ENCODE data around the gene YBX2.

The YBX2 gene

GRCh38 chr17:7325031-7325528 is 30.6 kb upstream of the YBX2 start:
- no peak overlapping the region for H3K4me3 ChIP-seq (ENCODE audit: low read depth in 1 of 2, low read length in 1 of 2)
- no peak overlapping the region for H3K27ac ChIP-seq
- H3K9me3 ChIP-seq = no peaks in the 10 kb centered on the region
- H3K27me3 ChIP-seq = no peaks in the 10 kb centered on the region
- TF ChIP-seq CTCF (IDR thresholded peaks at IDR 0.05) = no peak
- H3K36me3 ChIP-seq = peaks cover 48% of the 10 kb centered on the region
- H3K4me1 ChIP-seq (ENCODE audit: control insufficient read depth in 1 of 2, insufficient read depth in 1 of 2, low read depth in 1 of 2, low read length in 1 of 2) = peaks cover 8 to 14% of the 10 kb centered on the region in 2 experiments

- Histone ChIP-seq H3K27me3 (no peaks in the 10 kb centered on the region), H3K4me1 (ENCODE audit: control insufficient read depth in 1 of 2, insufficient read depth in 1 of 2, low read depth in 1 of 2, low read length in 1 of 2) (peaks cover 8 to 13% of the 10 kb centered on the region in 2 experiments), H3K4me3 (ENCODE audit: low read depth in 1 of 2, low read length in 1 of 2) (no peak overlapping the region), H3K36me3 (peaks cover 49% of the 10 kb centered on the region), H3K27ac (no peak overlapping the region), H3K9me3 (no peaks in the 10 kb centered on the region)
- TF ChIP-seq CTCF (IDR thresholded peaks at IDR 0.05) = no peak
Observed at GRCh38 chr17:7324438-7324779, 30.0 kb upstream of the YBX2 start.

- Histone ChIP-seq H3K4me3 (ENCODE audit: low read depth in 1 of 2, low read length in 1 of 2) (no peak overlapping the region), H3K27ac (no peak overlapping the region), H3K36me3 (peaks cover 51% of the 10 kb centered on the region), H3K4me1 (ENCODE audit: control insufficient read depth in 1 of 2, insufficient read depth in 1 of 2, low read depth in 1 of 2, low read length in 1 of 2) (peaks cover 7 to 10% of the 10 kb centered on the region in 2 experiments), H3K9me3 (no peaks in the 10 kb centered on the region), H3K27me3 (no peaks in the 10 kb centered on the region)
- TF ChIP-seq CTCF (IDR thresholded peaks at IDR 0.05) = peak; percentile 84
Observed at GRCh38 chr17:7323731-7324437, 29.4 kb upstream of the YBX2 start.

GRCh38 chr17:7322520-7323194 is 28.2 kb upstream of the YBX2 start:
- H3K27ac ChIP-seq = no peak overlapping the region
- no peaks in the 10 kb centered on the region for H3K9me3 ChIP-seq
- H3K27me3 ChIP-seq = no peaks in the 10 kb centered on the region
- H3K36me3 ChIP-seq = peaks cover 64% of the 10 kb centered on the region
- H3K4me3 ChIP-seq (ENCODE audit: low read depth in 1 of 2, low read length in 1 of 2) = no peak overlapping the region
- peaks cover 0 to 4% of the 10 kb centered on the region in 2 experiments for H3K4me1 ChIP-seq (ENCODE audit: control insufficient read depth in 1 of 2, insufficient read depth in 1 of 2, low read depth in 1 of 2, low read length in 1 of 2)
- no peak for TF ChIP-seq CTCF (IDR thresholded peaks at IDR 0.05)

GRCh38 chr17:7321466-7321865 is 27.0 kb upstream of the YBX2 start:
- H3K27me3 ChIP-seq = no peaks in the 10 kb centered on the region
- peaks cover 71% of the 10 kb centered on the region for H3K36me3 ChIP-seq
- H3K27ac ChIP-seq = no peak overlapping the region
- no peak overlapping the region for H3K4me3 ChIP-seq (ENCODE audit: low read depth in 1 of 2, low read length in 1 of 2)
- peaks cover 0 to 4% of the 10 kb centered on the region in 2 experiments for H3K4me1 ChIP-seq (ENCODE audit: control insufficient read depth in 1 of 2, insufficient read depth in 1 of 2, low read depth in 1 of 2, low read length in 1 of 2)
- H3K9me3 ChIP-seq = no peaks in the 10 kb centered on the region
- TF ChIP-seq CTCF (IDR thresholded peaks at IDR 0.05) = no peak
